DMS79 (cell line): ENCODE measurements around the gene STON1.
"Not testable (repeated sequence)": the region's sequence is repeated elsewhere in the genome, so short reads cannot be mapped to it uniquely, and the experiment has no call there.

ENCODE experiments used
- DNase-seq: peaks from one replicate; lab custom pipeline; 2025; lab: John Stamatoyannopoulos, UW

Gene STON1

GRCh38 chr2:48527226-48527885 is 2.6 kb upstream of the STON1 start:
- no peak for DNase-seq

GRCh38 chr2:48528431-48528830 is 1.5 kb upstream of the STON1 start:
- no peak for DNase-seq

- DNase-seq, result peak; percentile 14
Measured at GRCh38 chr2:48529194-48529593, 760 bp upstream of the STON1 start.

GRCh38 chr2:48529676-48530032 is 300 bp upstream of the STON1 start:
- DNase-seq, result no peak

- DNase-seq, result no peak
Measured at GRCh38 chr2:48531141-48531648, 1.2 kb downstream of the STON1 start.

- DNase-seq, result no peak
Measured at GRCh38 chr2:48532174-48532573, 2.2 kb downstream of the STON1 start.

GRCh38 chr2:48532824-48533223 is 2.9 kb downstream of the STON1 start:
- DNase-seq, result no peak

GRCh38 chr2:48534781-48535180 is 4.8 kb downstream of the STON1 start:
- no peak for DNase-seq

GRCh38 chr2:48540237-48540935 is 10.4 kb downstream of the STON1 start:
- DNase-seq, result no peak

GRCh38 chr2:48541666-48542389 is 11.9 kb downstream of the STON1 start:
- no peak for DNase-seq

GRCh38 chr2:48543895-48544294 is 13.9 kb downstream of the STON1 start:
- DNase-seq, result no peak

- DNase-seq, result no peak
Measured at GRCh38 chr2:48545244-48545643, 15.3 kb downstream of the STON1 start.

- no peak for DNase-seq
Measured at GRCh38 chr2:48548840-48549239, 18.9 kb downstream of the STON1 start.

GRCh38 chr2:48549972-48550371 is 20.0 kb downstream of the STON1 start:
- no peak for DNase-seq

- DNase-seq, result no peak
Measured at GRCh38 chr2:48551548-48551947, 21.6 kb downstream of the STON1 start.

- not testable (repeated sequence) for DNase-seq
Measured at GRCh38 chr2:48555071-48555470, 25.1 kb downstream of the STON1 start.

- no peak for DNase-seq
Measured at GRCh38 chr2:48558456-48558855, 28.5 kb downstream of the STON1 start.

- no peak for DNase-seq
Measured at GRCh38 chr2:48560546-48561209, 30.7 kb downstream of the STON1 start.

- no peak for DNase-seq
Measured at GRCh38 chr2:48562281-48562680, 32.3 kb downstream of the STON1 start.

GRCh38 chr2:48566592-48567310 is 36.8 kb downstream of the STON1 start:
- peak; percentile 16 for DNase-seq

GRCh38 chr2:48567671-48568070 is 37.7 kb downstream of the STON1 start:
- no peak for DNase-seq

- no peak for DNase-seq
Measured at GRCh38 chr2:48568547-48568946, 38.6 kb downstream of the STON1 start.
